Body of pancreas (tissue), 4 donors: ENCODE data around the gene ROBO1.

ENCODE experiments used
- POLR2A ChIP-seq, 3 donors: fragments of 450-650 bp; IDR thresholded peaks; one replicate each; pipeline ENCODE4 v1.6.1; 2016; ENCODE audit warnings: antibody characterized with exemption in 3 of 3, mild to moderate bottlenecking in 2 of 3
- TF ChIP-seq, protein P1 (sequence below), 7 experiments: fragments of 450-650 bp in 4 of 7; fragments of 200-600 bp in 3 of 7; sonication (generic) in 3 of 7; IDR thresholded peaks; one replicate each; pipeline ENCODE4 v1.5.1; 2016 to 2019; ENCODE audit warnings: antibody characterized with exemption in 7 of 7

DNA sequence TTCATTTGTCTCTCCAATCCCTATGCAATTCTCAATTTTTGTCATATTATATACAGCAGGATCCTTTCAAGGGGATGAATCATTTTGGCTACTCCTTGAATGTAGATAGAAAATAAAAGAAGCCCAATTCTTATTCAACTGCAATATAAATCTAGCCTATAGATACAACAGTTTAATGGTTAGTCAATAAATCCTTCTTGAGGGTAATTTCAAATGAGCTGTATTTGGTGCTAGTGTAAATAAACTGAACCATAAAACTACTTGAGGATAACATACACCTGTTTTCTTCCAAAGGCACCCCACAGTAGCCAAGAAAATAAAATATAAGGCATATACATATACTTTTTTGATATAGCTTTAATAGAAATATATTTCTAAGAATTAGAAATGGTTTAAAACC lies 830.3 kb downstream of the ROBO1 start:
- TF ChIP-seq, protein P1, sequence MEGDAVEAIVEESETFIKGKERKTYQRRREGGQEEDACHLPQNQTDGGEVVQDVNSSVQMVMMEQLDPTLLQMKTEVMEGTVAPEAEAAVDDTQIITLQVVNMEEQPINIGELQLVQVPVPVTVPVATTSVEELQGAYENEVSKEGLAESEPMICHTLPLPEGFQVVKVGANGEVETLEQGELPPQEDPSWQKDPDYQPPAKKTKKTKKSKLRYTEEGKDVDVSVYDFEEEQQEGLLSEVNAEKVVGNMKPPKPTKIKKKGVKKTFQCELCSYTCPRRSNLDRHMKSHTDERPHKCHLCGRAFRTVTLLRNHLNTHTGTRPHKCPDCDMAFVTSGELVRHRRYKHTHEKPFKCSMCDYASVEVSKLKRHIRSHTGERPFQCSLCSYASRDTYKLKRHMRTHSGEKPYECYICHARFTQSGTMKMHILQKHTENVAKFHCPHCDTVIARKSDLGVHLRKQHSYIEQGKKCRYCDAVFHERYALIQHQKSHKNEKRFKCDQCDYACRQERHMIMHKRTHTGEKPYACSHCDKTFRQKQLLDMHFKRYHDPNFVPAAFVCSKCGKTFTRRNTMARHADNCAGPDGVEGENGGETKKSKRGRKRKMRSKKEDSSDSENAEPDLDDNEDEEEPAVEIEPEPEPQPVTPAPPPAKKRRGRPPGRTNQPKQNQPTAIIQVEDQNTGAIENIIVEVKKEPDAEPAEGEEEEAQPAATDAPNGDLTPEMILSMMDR (IDR thresholded peaks at IDR 0.05) = no peak
- no peak for TF ChIP-seq POLR2A (IDR thresholded peaks at IDR 0.05)
